Measurements from ENCODE around the gene PSMG1. TPM values are rescaled to one million over a fixed set of nuclear protein-coding genes. Genes with fewer than 3 reads are reported as not detected.

Gene PSMG1
- total RNA-seq, 1 experiment from 2014 or later: 110 TPM

GRCh38 chr21:39188521-39189139 lies 5.4 kb upstream of the PSMG1 start:
- no TSS peak for BruUV-seq (replicated peaks)
- Histone ChIP-seq H3K36me3 (ENCODE audit: low read depth, low read length) (peaks cover 9% of the 10 kb centered on the region; the same call in 1 of the 2 replicates), H3K27ac (ENCODE audit: low read length) (no peak overlapping the region), H3K79me2 (ENCODE audit: low read length) (no peaks in the 10 kb centered on the region), H3K9me2 (replicated peaks; ENCODE audit: low read length) (no peaks in the 10 kb centered on the region), H3K9ac (ENCODE audit: low read length) (no peak overlapping the region), H3K4me2 (ENCODE audit: low read length) (no peak overlapping the region), H3K4me1 (ENCODE audit: insufficient read depth, low read length) (peaks cover 14% of the 10 kb centered on the region; the same call in 1 of the 2 replicates), H3K27me3 (ENCODE audit: low read length) (no peaks in the 10 kb centered on the region), H4K20me1 (ENCODE audit: low read length) (no peaks in the 10 kb centered on the region), H3K9me3 (ENCODE audit: low read length) (no peaks in the 10 kb centered on the region), H3K4me3 (ENCODE audit: low read length) (no peak overlapping the region), H2AFZ (ENCODE audit: low read length) (no peak overlapping the region), H3F3A (ENCODE audit: low read length, unreplicated experiment) (no peaks in the 10 kb centered on the region)
- intact Hi-C loops (cut with micrococcal nuclease): loop anchor here (10.0 kb wide), 1 partner anchor 196 kb away; a partner anchor contains a TSS
- ATAC-seq (no peak), DNase-seq (no peak)
- TF ChIP-seq EZH2phosphoT487 (IDR thresholded peaks at IDR 0.05; ENCODE audit: borderline replicate concordance, low read length) (no peak), CTCF (conservative IDR thresholded peaks at IDR 0.05; ENCODE audit: low read depth, low read length) (no peak), EZH2 (IDR thresholded peaks at IDR 0.05; ENCODE audit: low read length, unreplicated experiment) (no peak)
- ChIA-PET POLR2A (ENCODE audit: unreplicated experiment) (no interaction called here), CTCF (no interaction called here)

- ATAC-seq: no peak
- intact Hi-C loops (cut with micrococcal nuclease): loop anchor here (10.0 kb wide), 1 partner anchor 198 kb away; a partner anchor contains a TSS
- no peak overlapping the region for H3K27ac ChIP-seq (ENCODE audit: low read length)
These were observed 3.9 kb upstream of the PSMG1 start for GRCh38 chr21:39187141-39187540.

More at GRCh38 chr21:39187141-39187540, 3.9 kb upstream of the PSMG1 start:
- H3K9me3 ChIP-seq (ENCODE audit: low read length): no peaks in the 10 kb centered on the region
- no peak overlapping the region for H3K4me3 ChIP-seq (ENCODE audit: low read length)
- ChIA-PET CTCF (no interaction called here), POLR2A (ENCODE audit: unreplicated experiment) (no interaction called here)
- no peak overlapping the region for H2AFZ ChIP-seq (ENCODE audit: low read length)
- no peaks in the 10 kb centered on the region for H3F3A ChIP-seq (ENCODE audit: low read length, unreplicated experiment)
- no peak overlapping the region for H3K4me2 ChIP-seq (ENCODE audit: low read length)
- peaks cover 10% of the 10 kb centered on the region for H3K79me2 ChIP-seq (ENCODE audit: low read length)
- no peak for DNase-seq
- TF ChIP-seq EZH2phosphoT487 (IDR thresholded peaks at IDR 0.05; ENCODE audit: borderline replicate concordance, low read length) (no peak), CTCF (conservative IDR thresholded peaks at IDR 0.05; ENCODE audit: low read depth, low read length) (no peak), EZH2 (IDR thresholded peaks at IDR 0.05; ENCODE audit: low read length, unreplicated experiment) (no peak)
- 0 out of 2 replicates have a peak, but pooled peaks cover 5% of the 10 kb centered on the region for H3K36me3 ChIP-seq (ENCODE audit: low read depth, low read length)
- no peaks in the 10 kb centered on the region for H3K27me3 ChIP-seq (ENCODE audit: low read length)
- H3K4me1 ChIP-seq (ENCODE audit: insufficient read depth, low read length): peaks cover 9% of the 10 kb centered on the region; the same call in 1 of the 2 replicates
- no TSS peak for BruUV-seq (replicated peaks)
- H4K20me1 ChIP-seq (ENCODE audit: low read length): peaks cover 3% of the 10 kb centered on the region; the same call in 1 of the 2 replicates
- H3K9ac ChIP-seq (ENCODE audit: low read length): no peak overlapping the region
- no peaks in the 10 kb centered on the region for H3K9me2 ChIP-seq (replicated peaks; ENCODE audit: low read length)
